ENCODE results near the gene CFDP1. TPM values are rescaled to one million over a fixed set of nuclear protein-coding genes. Genes with fewer than 3 reads are reported as not detected.

The CFDP1 gene
- total and polyA plus RNA-seq, 8 donors = 25.8 to 126 (median 60.7) TPM; not detected in 1

DNA sequence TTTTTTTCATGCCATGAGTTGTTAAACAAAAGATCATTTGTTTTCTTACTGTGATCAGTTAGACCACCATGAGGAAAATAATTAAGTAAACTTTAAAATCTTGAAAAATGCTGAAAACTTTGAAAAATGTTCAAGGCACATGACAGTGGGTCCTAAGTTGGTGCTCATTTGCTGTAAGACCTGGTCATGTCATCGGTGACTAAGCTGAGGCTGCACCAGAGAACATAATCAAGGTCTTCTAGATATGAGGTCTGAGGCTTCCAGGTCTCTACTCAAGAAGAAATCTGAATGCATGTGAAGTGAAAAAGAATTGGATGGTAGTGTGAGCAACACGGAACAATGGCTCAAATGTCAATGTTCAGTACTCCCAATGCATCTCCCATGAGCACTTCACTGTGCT lies 87.6 kb downstream of the CFDP1 start:
- Histone ChIP-seq H3K9me3 (no peaks in the 10 kb centered on the region), H3K4me3 (no peak overlapping the region), H3K36me3 (peaks cover 0 to 4% (median 0%) of the 10 kb centered on the region in 4 donors), H3K27ac (no peak overlapping the region), H3K27me3 (no peaks in the 10 kb centered on the region), H3K4me1 (peaks cover 0 to 32% (median 17%) of the 10 kb centered on the region in 4 donors)
- no peak for DNase-seq
- 97 to 100% (median 98%) methylated on average over 2 of the region's 2 CpGs for WGBS, 5 donors
- intact Hi-C loops (cut with DNase I; ENCODE audit: low total_unique reads) = no loop called here
- TF ChIP-seq POLR2A (IDR thresholded peaks at IDR 0.05) (no peak), POLR2AphosphoS5 (IDR thresholded peaks at IDR 0.05) (no peak), EP300 (IDR thresholded peaks at IDR 0.05) (no peak)
- TF ChIP-seq, protein P1, sequence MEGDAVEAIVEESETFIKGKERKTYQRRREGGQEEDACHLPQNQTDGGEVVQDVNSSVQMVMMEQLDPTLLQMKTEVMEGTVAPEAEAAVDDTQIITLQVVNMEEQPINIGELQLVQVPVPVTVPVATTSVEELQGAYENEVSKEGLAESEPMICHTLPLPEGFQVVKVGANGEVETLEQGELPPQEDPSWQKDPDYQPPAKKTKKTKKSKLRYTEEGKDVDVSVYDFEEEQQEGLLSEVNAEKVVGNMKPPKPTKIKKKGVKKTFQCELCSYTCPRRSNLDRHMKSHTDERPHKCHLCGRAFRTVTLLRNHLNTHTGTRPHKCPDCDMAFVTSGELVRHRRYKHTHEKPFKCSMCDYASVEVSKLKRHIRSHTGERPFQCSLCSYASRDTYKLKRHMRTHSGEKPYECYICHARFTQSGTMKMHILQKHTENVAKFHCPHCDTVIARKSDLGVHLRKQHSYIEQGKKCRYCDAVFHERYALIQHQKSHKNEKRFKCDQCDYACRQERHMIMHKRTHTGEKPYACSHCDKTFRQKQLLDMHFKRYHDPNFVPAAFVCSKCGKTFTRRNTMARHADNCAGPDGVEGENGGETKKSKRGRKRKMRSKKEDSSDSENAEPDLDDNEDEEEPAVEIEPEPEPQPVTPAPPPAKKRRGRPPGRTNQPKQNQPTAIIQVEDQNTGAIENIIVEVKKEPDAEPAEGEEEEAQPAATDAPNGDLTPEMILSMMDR (IDR thresholded peaks at IDR 0.05) = no peak

DNA sequence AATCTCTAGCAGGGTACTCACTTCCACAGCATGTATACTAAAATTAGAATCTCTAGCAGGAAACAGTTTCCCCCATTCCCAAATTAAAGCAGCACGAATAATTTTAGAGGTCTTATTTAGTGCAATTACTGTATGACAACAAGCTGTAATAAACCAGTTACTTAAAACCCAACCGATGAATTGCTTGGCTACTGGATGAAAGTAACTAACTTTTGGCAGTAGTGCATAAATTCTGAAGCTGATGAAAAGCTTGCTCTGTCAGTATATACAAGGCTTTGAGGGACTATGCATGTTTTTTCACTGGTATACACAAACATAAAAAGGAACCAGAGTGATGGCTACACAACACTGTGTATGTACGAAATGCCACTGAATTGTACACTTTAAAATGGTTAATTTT lies 89.4 kb downstream of the CFDP1 start:
- H3K4me3 ChIP-seq = no peak overlapping the region
- intact Hi-C loops (cut with DNase I; ENCODE audit: low total_unique reads) = no loop called here
- H3K36me3 ChIP-seq = peaks cover 0 to 4% (median 1%) of the 10 kb centered on the region in 4 donors
- H3K27ac ChIP-seq = no peak overlapping the region
- H3K9me3 ChIP-seq = no peaks in the 10 kb centered on the region
- 63 to 75% (median 69%) methylated on average over 3 of the region's 3 CpGs for whole genome bisulfite sequencing, 5 donors
- no peaks in the 10 kb centered on the region for H3K27me3 ChIP-seq
- TF ChIP-seq POLR2AphosphoS5 (IDR thresholded peaks at IDR 0.05) (no peak), POLR2A (IDR thresholded peaks at IDR 0.05) (no peak), EP300 (IDR thresholded peaks at IDR 0.05) (no peak)
- TF ChIP-seq, protein P1 (IDR thresholded peaks at IDR 0.05) = no peak
- peaks cover 0 to 36% (median 17%) of the 10 kb centered on the region in 4 donors for H3K4me1 ChIP-seq
- DNase-seq = peak in 1 of 2 donors; percentile 37

GRCh38 chr16:75343286-75343685 lies 90.0 kb downstream of the CFDP1 start:
- DNase-seq = no peak
- intact Hi-C loops (cut with DNase I; ENCODE audit: low total_unique reads) = no loop called here
- Histone ChIP-seq H3K4me3 (no peak overlapping the region), H3K4me1 (peaks cover 0 to 36% (median 17%) of the 10 kb centered on the region in 4 donors), H3K36me3 (peaks cover 0 to 4% (median 1%) of the 10 kb centered on the region in 4 donors), H3K9me3 (no peaks in the 10 kb centered on the region), H3K27ac (no peak overlapping the region), H3K27me3 (no peaks in the 10 kb centered on the region)
- WGBS, 5 donors = 92 to 99% (median 94%) methylated on average over 2 of the region's 2 CpGs
- TF ChIP-seq POLR2AphosphoS5 (IDR thresholded peaks at IDR 0.05) = no peak
- no peak for TF ChIP-seq POLR2A (IDR thresholded peaks at IDR 0.05)
- no peak for TF ChIP-seq EP300 (IDR thresholded peaks at IDR 0.05)
- TF ChIP-seq, protein P1 (IDR thresholded peaks at IDR 0.05) = no peak

GRCh38 chr16:75342308-75342811 lies 90.9 kb downstream of the CFDP1 start:
- H3K9me3 ChIP-seq = no peaks in the 10 kb centered on the region
- H3K27me3 ChIP-seq = no peaks in the 10 kb centered on the region
- 59 to 71% (median 70%) methylated on average over 2 of the region's 2 CpGs for WGBS, 5 donors
- no peak overlapping the region for H3K4me3 ChIP-seq
- DNase-seq = peak in 1 of 2 donors; percentile 33
- TF ChIP-seq POLR2AphosphoS5 (IDR thresholded peaks at IDR 0.05) (peak in 1 of 3 donors; percentile 22), EP300 (IDR thresholded peaks at IDR 0.05) (no peak)
- peaks cover 0 to 36% (median 17%) of the 10 kb centered on the region in 4 donors for H3K4me1 ChIP-seq
- peak overlapping the region in 3 of 5 donors; percentile 13 to 55 (median 50) for H3K27ac ChIP-seq
- peaks cover 0 to 4% (median 1%) of the 10 kb centered on the region in 4 donors for H3K36me3 ChIP-seq
- intact Hi-C loops (cut with DNase I; ENCODE audit: low total_unique reads) = no loop called here
